ENCODE measurements around the gene CD151. TPM values are rescaled to one million over a fixed set of nuclear protein-coding genes. Genes with fewer than 3 reads are reported as not detected.

Gene CD151
- total RNA-seq, result 100 to 1,000 TPM; 179 to 545 (median 421) TPM

GRCh38 chr11:832529-833113 lies at the start of gene CD151:
Gene CD151 (plus strand): TSS chr11:832952. CDS start chr11:836070, 3,118 bp downstream.
- 2% methylated on average over 21 of the region's 67 CpGs; no CpG with 5 or more reads in 1 of the 2 donors for WGBS, 2 donors
- Histone ChIP-seq H3K9me3 (no peaks in the 10 kb centered on the region), H3K27me3 (peaks cover 0 to 4% (median 0%) of the 10 kb centered on the region in 4 donors), H3K4me3 (peak within 1 kb of the TSS; percentile 52 to 95 (median 81)), H3K36me3 (peaks cover under 1 to 20% (median 19%) of the 10 kb centered on the region in 4 donors), H3K27ac (peak within 1 kb of the TSS; percentile 87 to 94 (median 92)), H3K4me1 (peaks cover 72 to 92% (median 78%) of the 10 kb centered on the region in 4 donors)
- DNase-seq (peak in 1 of 2 donors; percentile 92), ATAC-seq (ENCODE audit: low FRiP score in 2 of 2) (peak in 1 of 2 donors; percentile 70)
- TF ChIP-seq CTCF (IDR thresholded peaks at IDR 0.05) (peak in 1 of 6 experiments; percentile 20), POLR2AphosphoS5 (IDR thresholded peaks at IDR 0.05) (peak; percentile 13 to 28), POLR2A (IDR thresholded peaks at IDR 0.05) (no peak), EP300 (IDR thresholded peaks at IDR 0.05) (no peak)

- Histone ChIP-seq H3K9me3 (no peaks in the 10 kb centered on the region), H3K27ac (peak overlapping the region in 1 of 4 donors; percentile 24), H3K4me1 (peaks cover 7 to 13% (median 10%) of the 10 kb centered on the region in 4 donors), H3K27me3 (peaks cover 0 to 6% (median 0%) of the 10 kb centered on the region in 4 donors), H3K36me3 (no peaks in the 10 kb centered on the region), H3K4me3 (no peak overlapping the region)
- DNase-seq (peak; percentile 89 to 91), ATAC-seq (ENCODE audit: low FRiP score in 2 of 2) (peak; percentile 82 to 87)
- peak; percentile 47 to 76 (median 61) for TF ChIP-seq CTCF (IDR thresholded peaks at IDR 0.05)
- TF ChIP-seq POLR2AphosphoS5 (IDR thresholded peaks at IDR 0.05), result peak in 1 of 2 donors; percentile 17
- TF ChIP-seq EP300 (IDR thresholded peaks at IDR 0.05), result no peak
- peak in 1 of 4 donors; percentile 38 for TF ChIP-seq POLR2A (IDR thresholded peaks at IDR 0.05)
- 50 to 58% methylated on average over 24 of the region's 24 CpGs for WGBS, 2 donors
These were observed 49.2 kb upstream of the CD151 start for GRCh38 chr11:783581-784015.

GRCh38 chr11:786235-787083 lies 46.3 kb upstream of the CD151 start:
- no peak for ATAC-seq (ENCODE audit: low FRiP score in 2 of 2)

More at GRCh38 chr11:786235-787083, 46.3 kb upstream of the CD151 start:
- H3K9me3 ChIP-seq, result no peaks in the 10 kb centered on the region
- no peak overlapping the region for H3K4me3 ChIP-seq
- DNase-seq, result peak in 1 of 2 donors; percentile 73
- H3K27me3 ChIP-seq, result peaks cover 0 to 22% (median 10%) of the 10 kb centered on the region in 4 donors
- TF ChIP-seq POLR2A (IDR thresholded peaks at IDR 0.05) (no peak), EP300 (IDR thresholded peaks at IDR 0.05) (no peak), CTCF (IDR thresholded peaks at IDR 0.05) (no peak), POLR2AphosphoS5 (IDR thresholded peaks at IDR 0.05) (no peak)
- H3K4me1 ChIP-seq, result peaks cover 0 to 13% (median 11%) of the 10 kb centered on the region in 4 donors
- peaks cover 1 to 4% (median 3%) of the 10 kb centered on the region in 4 donors for H3K36me3 ChIP-seq
- H3K27ac ChIP-seq, result no peak overlapping the region
- 83 to 91% methylated on average over 19 to 20 of the region's 24 CpGs for WGBS, 2 donors
